ENCODE measurements around the gene FMNL2. TPM values are rescaled to one million over a fixed set of nuclear protein-coding genes. Genes with fewer than 3 reads are reported as not detected.

Gene FMNL2
- total and polyA plus RNA-seq, 4 donors, result 1.5 to 9.3 (median 5.1) TPM

- H3K9ac ChIP-seq (ENCODE audit: low read depth in 1 of 2, low read length in 2 of 2), result no peak overlapping the region
- TF ChIP-seq, protein P1, sequence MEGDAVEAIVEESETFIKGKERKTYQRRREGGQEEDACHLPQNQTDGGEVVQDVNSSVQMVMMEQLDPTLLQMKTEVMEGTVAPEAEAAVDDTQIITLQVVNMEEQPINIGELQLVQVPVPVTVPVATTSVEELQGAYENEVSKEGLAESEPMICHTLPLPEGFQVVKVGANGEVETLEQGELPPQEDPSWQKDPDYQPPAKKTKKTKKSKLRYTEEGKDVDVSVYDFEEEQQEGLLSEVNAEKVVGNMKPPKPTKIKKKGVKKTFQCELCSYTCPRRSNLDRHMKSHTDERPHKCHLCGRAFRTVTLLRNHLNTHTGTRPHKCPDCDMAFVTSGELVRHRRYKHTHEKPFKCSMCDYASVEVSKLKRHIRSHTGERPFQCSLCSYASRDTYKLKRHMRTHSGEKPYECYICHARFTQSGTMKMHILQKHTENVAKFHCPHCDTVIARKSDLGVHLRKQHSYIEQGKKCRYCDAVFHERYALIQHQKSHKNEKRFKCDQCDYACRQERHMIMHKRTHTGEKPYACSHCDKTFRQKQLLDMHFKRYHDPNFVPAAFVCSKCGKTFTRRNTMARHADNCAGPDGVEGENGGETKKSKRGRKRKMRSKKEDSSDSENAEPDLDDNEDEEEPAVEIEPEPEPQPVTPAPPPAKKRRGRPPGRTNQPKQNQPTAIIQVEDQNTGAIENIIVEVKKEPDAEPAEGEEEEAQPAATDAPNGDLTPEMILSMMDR (IDR thresholded peaks at IDR 0.05; ENCODE audit: low read depth, low read length, missing input control), result no peak
- TF ChIP-seq RAD21 (IDR thresholded peaks at IDR 0.05), result no peak
- TF ChIP-seq NR2F2 (IDR thresholded peaks at IDR 0.05), result no peak
- H3K9me3 ChIP-seq (ENCODE audit: control insufficient read depth in 4 of 4, low read length in 3 of 4), result no peaks in the 10 kb centered on the region
- DNase-seq (ENCODE audit: low spot score), result no peak
- H3K36me3 ChIP-seq (ENCODE audit: control insufficient read depth in 4 of 4, insufficient read depth in 3 of 4, low read depth in 1 of 4, low read length in 3 of 4), result no peaks in the 10 kb centered on the region
- H3K27ac ChIP-seq (ENCODE audit: low read depth in 1 of 2, low read length in 2 of 2), result peak overlapping the region in 1 of 2 donors; percentile 9
- 70% methylated on average over 2 of the region's 2 CpGs for WGBS
- no peak overlapping the region for H3K4me3 ChIP-seq (ENCODE audit: low read depth in 1 of 3, low read length in 3 of 3)
- H3K27me3 ChIP-seq (ENCODE audit: control insufficient read depth in 4 of 4, insufficient read depth in 4 of 4, low read length in 3 of 4), result no peaks in the 10 kb centered on the region
- peaks cover 0 to 12% (median 0%) of the 10 kb centered on the region in 4 donors for H3K4me1 ChIP-seq (ENCODE audit: control insufficient read depth in 4 of 4, insufficient read depth in 4 of 4, low read length in 3 of 4)
These were observed 71.8 kb downstream of the FMNL2 start for GRCh38 chr2:152406836-152407161.

- H3K9me3 ChIP-seq (ENCODE audit: control insufficient read depth in 4 of 4, low read length in 3 of 4), result no peaks in the 10 kb centered on the region
- no peak overlapping the region for H3K4me3 ChIP-seq (ENCODE audit: low read depth in 1 of 3, low read length in 3 of 3)
- no peaks in the 10 kb centered on the region for H3K36me3 ChIP-seq (ENCODE audit: control insufficient read depth in 4 of 4, insufficient read depth in 3 of 4, low read depth in 1 of 4, low read length in 3 of 4)
- H3K27ac ChIP-seq (ENCODE audit: low read depth in 1 of 2, low read length in 2 of 2), result peak overlapping the region in 1 of 2 donors; percentile 9
- H3K4me1 ChIP-seq (ENCODE audit: control insufficient read depth in 4 of 4, insufficient read depth in 4 of 4, low read length in 3 of 4), result peaks cover 0 to 12% (median 0%) of the 10 kb centered on the region in 4 donors
- H3K9ac ChIP-seq (ENCODE audit: low read depth in 1 of 2, low read length in 2 of 2), result no peak overlapping the region
- TF ChIP-seq NR2F2 (IDR thresholded peaks at IDR 0.05) (no peak), JUND (IDR thresholded peaks at IDR 0.05) (no peak), FOXA2 (IDR thresholded peaks at IDR 0.05) (no peak), HNF4A (conservative IDR thresholded peaks at IDR 0.05) (no peak)
- TF ChIP-seq, protein P2, sequence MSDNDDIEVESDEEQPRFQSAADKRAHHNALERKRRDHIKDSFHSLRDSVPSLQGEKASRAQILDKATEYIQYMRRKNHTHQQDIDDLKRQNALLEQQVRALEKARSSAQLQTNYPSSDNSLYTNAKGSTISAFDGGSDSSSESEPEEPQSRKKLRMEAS (IDR thresholded peaks at IDR 0.05), result no peak
- WGBS, result 35% methylated on average over 8 of the region's 8 CpGs
- H3K27me3 ChIP-seq (ENCODE audit: control insufficient read depth in 4 of 4, insufficient read depth in 4 of 4, low read length in 3 of 4), result no peaks in the 10 kb centered on the region
- no peak for DNase-seq (ENCODE audit: low spot score)
These were observed 72.3 kb downstream of the FMNL2 start for GRCh38 chr2:152407204-152407721.

DNA sequence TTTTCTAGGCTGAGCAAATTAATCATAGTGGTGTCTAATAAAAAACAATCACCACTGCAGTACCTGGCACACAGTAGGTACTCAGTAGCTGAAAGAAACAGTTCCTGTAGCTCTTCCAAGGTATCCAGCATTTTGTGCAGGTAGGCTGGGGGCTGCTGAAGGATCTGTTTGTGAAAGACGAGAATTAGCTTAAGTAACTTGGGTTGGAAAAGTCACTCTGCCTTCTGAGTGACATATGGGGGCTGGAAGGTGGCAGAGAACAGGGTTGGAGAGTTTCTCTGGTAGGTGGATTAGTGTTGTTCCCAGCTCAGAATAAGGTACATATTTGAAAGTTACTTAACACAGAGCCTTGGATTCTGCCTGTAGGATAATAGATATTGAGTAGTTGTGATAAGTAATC, 72.8 kb downstream of the FMNL2 start:
- no peak overlapping the region for H3K27ac ChIP-seq (ENCODE audit: low read depth in 1 of 2, low read length in 2 of 2)
- H3K36me3 ChIP-seq (ENCODE audit: control insufficient read depth in 4 of 4, insufficient read depth in 3 of 4, low read depth in 1 of 4, low read length in 3 of 4), result no peaks in the 10 kb centered on the region
- no peaks in the 10 kb centered on the region for H3K9me3 ChIP-seq (ENCODE audit: control insufficient read depth in 4 of 4, low read length in 3 of 4)
- DNase-seq (ENCODE audit: low spot score), result no peak
- no peak overlapping the region for H3K4me3 ChIP-seq (ENCODE audit: low read depth in 1 of 3, low read length in 3 of 3)
- peaks cover 0 to 12% (median 0%) of the 10 kb centered on the region in 4 donors for H3K4me1 ChIP-seq (ENCODE audit: control insufficient read depth in 4 of 4, insufficient read depth in 4 of 4, low read length in 3 of 4)
- H3K27me3 ChIP-seq (ENCODE audit: control insufficient read depth in 4 of 4, insufficient read depth in 4 of 4, low read length in 3 of 4), result no peaks in the 10 kb centered on the region
- H3K9ac ChIP-seq (ENCODE audit: low read depth in 1 of 2, low read length in 2 of 2), result no peak overlapping the region
- 92% methylated on average over 1 of the region's 1 CpG for WGBS
- no peak for TF ChIP-seq YY1 (IDR thresholded peaks at IDR 0.05)
- TF ChIP-seq, protein P1 (IDR thresholded peaks at IDR 0.05; ENCODE audit: low read depth, low read length, missing input control), result no peak
- no peak for TF ChIP-seq NR2F2 (IDR thresholded peaks at IDR 0.05)
- no peak for TF ChIP-seq RAD21 (IDR thresholded peaks at IDR 0.05)
- no peak for TF ChIP-seq TAF1 (conservative IDR thresholded peaks at IDR 0.05)
- TF ChIP-seq ATF3 (IDR thresholded peaks at IDR 0.05), result no peak
- TF ChIP-seq SP1 (IDR thresholded peaks at IDR 0.05), result no peak
- no peak for TF ChIP-seq FOXA2 (IDR thresholded peaks at IDR 0.05)
- TF ChIP-seq GABPA (IDR thresholded peaks at IDR 0.05 in 1 of 2, conservative IDR thresholded peaks at IDR 0.05 in 1 of 2), result no peak
- TF ChIP-seq RXRA (IDR thresholded peaks at IDR 0.05), result no peak
- TF ChIP-seq ZBTB33 (IDR thresholded peaks at IDR 0.05), result no peak
- TF ChIP-seq REST (IDR thresholded peaks at IDR 0.05), result no peak
- TF ChIP-seq, protein P2 (IDR thresholded peaks at IDR 0.05), result no peak
- TF ChIP-seq HNF4G (IDR thresholded peaks at IDR 0.05), result no peak
- no peak for TF ChIP-seq JUND (IDR thresholded peaks at IDR 0.05)
- TF ChIP-seq EGR1 (IDR thresholded peaks at IDR 0.05; ENCODE audit: low read depth in 2 of 2), result no peak
